HG02763 (cell line): ENCODE data around the gene DALRD3.
A peak's percentile ranks its signal among the peaks of the same experiment; 100 is the strongest.
"Not testable (repeated sequence)": the region's sequence is repeated elsewhere in the genome, so short reads cannot be mapped to it uniquely, and the experiment has no call there.

Experiments used
- ATAC-seq: cut with Tn5 transposase; IDR thresholded peaks from one replicate; pipeline ENCODE4 v1.9.1; 2021; ENCODE audit warnings: mild to moderate bottlenecking, moderate library complexity; ENCODE audit not compliant: unreplicated experiment

DALRD3 gene

DNA sequence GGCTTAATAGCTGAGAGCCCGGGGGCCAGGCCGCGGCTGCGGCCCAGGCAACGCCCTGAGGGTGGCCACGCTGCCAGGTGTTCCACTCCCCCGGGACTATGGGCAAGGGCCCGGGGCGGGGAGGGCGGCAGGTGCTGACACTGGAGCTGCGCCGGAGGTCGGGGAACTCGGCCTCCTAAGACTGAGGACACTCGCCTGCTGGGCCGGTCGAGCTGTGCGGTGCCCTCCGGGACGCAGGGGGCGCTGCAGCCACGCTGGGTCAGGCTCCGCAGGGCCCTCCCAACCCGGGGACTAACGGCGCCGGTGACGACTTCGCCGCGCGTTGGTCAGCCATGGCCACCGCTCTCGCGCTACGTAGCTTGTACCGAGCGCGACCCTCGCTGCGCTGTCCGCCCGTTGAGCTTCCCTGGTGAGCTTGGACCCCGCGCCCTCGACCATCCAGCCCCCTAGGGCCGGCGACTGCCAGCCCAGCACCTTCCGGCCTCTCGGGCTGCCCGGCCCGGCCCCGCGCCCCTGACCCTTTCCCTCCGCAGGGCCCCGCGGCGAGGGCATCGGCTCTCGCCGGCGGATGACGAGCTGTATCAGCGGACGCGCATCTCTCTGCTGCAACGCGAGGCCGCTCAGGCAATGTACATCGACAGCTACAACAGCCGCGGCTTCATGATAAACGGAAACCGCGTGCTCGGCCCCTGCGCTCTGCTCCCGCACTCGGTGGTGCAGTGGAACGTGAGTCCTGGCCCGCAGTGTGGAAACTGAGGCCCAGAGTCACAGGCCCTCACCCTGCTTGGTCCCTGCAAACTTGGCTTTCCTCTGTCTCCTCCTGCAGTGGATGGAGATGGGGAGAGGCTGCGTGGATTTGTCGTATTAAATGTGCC lies 3.7 kb upstream of the DALRD3 start, which contains the start of gene NDUFAF3:
Gene NDUFAF3, plus strand, starts transcription at position 309 of the 875 bp plus-strand sequence. Its CDS starts 24 bp downstream, at position 333.
- peak; percentile 58 for ATAC-seq

DNA sequence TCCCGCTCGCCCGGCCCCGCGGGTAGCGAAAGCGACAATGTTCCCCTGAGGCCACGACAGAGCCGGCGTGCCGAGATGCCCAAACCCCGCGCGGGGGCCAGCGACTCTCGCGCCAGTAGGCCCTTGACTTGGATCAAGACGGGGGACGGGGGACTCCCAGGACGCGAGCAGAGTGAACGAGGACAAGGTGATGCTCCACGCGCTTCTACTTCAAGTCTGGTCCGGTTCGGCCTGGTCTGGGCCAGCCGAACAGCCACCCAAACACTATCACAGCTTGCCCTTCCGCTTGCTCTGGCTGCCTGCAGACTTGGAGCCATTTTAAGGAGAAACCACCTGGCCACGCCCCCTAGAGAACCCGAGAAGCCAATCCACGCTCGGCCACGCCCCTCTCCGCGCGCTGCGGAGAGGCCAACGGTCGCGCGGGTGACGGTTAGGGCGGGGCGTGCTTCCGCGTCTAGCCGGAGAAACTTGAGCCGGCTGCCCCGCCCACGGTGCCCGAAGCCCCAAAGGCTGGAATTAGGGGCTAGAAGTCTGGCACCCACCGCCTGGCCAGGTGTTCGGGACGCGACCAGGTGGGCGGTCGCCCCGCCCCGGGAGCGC lies 2.9 kb upstream of the DALRD3 start:
- peak; percentile 56 for ATAC-seq

DNA sequence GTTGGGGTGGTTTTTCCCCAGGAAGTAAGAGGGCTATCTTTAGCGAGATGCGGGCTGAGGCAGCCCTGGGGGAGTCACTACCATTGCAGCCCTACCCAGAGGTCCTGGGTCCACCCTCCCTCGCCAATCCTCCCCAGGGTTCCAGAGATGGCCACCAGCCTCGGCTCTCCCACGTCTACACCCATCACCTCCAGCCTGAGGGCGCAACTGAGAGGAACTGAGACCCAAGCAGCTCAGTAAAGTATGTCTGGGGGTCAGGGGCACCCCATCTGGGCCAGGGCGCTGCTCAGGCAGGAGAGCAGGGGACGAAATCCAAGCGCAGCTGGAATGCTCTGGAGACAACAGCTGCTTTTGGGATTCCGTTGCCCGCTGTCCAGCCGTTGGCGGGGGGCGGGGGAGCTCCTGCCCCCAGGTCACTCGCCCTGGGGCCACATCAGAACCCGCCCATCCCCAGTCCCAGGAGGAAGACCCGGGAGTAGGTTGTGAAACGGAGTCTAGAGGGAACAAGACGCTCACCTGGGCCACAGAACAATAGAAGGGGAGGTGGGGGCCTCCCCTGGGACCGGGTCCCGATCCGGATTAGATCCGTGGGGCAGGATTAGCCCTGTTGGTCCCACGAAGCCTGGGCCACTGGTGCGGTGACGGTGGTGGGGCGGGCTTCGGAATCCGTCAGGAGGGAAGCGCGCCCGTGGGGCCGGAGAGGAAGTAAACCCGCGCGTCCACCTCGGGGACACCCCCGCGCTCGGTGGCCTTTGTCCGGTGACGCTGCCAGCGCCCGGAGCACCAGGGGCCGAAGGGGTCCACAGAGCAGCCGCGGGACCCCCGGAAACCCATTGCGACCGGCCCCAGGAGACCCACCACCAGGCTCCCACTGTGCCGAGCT lies 2.2 kb upstream of the DALRD3 start:
- peak; percentile 2 for ATAC-seq

DNA sequence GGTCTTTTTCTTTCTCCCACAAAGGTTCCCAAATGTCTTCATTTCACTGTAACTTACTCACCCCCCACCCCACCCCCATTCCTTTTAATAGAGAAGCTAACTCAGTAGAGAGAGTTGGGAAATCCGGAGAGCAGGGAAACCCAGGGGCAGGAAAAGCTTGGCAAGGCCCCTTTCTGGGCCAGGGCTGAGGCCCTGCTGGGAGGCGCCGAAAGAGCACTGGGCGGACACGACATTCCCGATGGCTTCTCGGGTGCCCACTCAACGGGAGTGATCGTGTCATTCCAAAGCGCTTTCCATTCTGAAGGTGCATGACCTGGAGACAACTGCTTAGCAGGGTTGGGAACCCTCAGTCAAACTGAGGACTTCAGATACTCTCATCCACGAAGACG lies 1.6 kb upstream of the DALRD3 start:
- no peak for ATAC-seq

DNA sequence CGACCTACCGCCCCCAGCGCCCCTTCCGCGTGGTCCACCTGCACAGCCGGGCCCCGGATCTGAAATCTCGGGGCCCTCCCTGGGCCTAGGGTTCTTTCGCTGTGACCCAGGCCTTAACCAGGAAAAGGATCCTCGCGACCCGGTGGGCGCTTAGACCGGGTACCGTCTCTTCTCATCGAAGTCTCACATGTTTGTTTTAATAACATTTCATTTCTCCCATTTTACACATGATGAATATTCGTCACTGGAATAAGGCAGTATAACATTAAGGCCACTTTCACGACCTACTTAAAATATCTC lies 277 bp upstream of the DALRD3 start:
- ATAC-seq, result no peak

DNA sequence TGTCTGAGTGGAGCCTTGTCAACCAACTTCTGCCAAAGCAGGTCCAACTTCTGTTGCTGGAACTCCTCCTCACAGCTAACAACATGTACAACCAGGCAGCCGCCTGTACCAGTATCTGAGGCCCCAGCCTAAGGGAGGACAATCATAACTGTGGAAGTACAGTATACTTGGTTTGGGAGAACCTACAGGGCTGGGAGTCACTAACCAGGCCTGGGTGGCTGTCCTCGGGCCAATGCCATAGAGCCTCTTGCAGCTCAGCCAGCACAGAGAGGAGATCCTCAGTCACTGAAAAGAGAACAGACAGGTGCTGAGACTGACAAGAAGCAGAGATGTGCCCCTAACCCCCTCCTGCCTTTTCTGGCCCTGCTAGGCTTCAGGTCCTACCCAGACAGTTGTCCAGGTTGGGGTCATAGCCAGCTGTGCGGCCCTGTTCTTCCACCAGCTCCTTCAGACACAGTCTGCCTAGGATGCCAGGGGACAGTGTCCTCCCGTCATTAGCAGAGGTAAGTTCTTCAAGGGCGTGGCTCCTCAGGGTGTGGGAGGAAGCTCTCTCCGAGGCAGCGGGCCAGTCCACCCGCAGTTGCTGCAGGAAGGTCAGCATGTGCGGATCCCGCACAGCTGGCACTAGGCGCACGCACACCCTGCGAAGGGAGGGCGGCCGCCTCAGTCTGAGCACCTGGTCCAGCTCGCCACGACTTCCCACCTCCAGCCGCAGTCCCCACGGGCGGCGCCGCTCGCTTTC lies 980 bp downstream of the DALRD3 start:
- ATAC-seq, result no peak

DNA sequence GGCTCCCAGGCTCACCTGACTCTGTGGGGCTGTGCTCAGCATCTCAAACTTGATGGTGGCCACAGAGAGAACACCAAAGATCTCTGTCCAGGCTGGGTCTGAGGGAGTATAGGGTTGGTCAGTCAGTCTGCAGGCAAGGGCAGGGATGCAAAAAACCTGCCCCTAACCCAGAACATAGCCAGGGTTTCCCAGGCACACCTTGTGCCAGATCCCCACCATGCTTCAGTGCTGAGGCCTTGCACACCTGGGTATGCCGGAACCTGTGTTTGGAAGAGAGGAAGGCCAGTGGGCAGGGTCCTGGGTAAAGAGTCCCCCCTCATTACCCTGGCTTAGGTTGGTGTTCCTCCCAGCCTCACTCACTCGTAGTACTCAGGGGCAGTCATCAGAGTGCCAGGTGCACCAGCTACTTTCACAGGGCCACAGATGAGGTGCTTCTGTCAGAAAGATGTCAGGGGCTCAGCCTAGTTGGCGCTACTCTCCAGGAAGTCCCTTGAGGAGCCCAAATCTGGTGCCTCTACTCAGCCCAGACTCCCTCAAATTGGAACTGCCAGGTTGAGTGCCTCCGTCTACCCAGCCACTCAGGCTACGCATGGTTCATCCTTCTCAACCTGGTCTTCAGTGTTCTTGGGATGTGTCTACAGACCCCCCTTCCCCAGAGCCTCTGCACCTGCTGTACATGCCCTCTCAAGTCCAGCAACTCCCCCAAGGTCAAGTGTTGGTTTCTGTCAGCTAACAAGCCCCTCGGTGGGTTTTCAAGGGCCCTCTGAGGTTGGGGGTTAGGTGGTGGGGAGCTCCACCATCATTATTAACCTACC lies 1.8 kb downstream of the DALRD3 start:
- no peak for ATAC-seq

DNA sequence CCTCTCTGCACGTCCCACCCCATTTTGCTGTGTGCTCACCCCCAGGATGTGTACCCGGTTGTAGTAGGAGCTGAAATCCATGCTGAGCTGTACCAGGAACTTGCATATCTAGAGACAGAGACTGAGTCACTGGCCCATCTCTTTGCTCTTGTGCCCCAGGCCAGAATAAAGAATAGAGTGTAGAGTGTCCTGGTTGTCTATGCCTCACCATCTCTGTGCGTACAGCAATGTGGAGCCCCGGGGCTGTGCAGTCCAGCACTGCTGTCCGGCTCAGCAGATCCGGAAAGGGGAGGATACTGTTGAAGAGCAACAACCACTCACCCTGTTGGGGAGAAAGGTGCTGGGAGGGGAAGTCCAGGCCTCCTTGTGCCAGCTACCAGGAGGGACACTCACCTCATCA lies 2.6 kb downstream of the DALRD3 start:
- no peak for ATAC-seq

DNA sequence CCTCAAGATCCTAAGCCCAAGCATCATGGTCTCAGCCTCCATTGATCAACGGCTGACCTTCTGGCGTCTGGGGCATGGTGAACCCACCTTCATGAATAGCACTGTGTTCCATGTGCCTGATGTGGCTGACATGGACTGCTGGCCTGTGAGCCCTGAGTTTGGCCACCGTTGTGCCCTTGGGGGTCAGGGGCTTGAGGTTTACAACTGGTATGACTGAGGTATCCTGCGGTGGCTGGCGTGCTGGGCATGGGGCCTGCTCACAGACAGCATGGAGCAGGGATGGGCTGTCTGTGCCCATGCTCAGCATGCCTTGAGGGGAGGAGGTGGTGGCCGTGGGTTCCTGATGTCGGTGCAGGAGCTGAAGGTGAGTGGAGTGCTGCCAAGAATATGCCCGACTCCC lies 3.3 kb downstream of the DALRD3 start:
- ATAC-seq, result no peak

DNA sequence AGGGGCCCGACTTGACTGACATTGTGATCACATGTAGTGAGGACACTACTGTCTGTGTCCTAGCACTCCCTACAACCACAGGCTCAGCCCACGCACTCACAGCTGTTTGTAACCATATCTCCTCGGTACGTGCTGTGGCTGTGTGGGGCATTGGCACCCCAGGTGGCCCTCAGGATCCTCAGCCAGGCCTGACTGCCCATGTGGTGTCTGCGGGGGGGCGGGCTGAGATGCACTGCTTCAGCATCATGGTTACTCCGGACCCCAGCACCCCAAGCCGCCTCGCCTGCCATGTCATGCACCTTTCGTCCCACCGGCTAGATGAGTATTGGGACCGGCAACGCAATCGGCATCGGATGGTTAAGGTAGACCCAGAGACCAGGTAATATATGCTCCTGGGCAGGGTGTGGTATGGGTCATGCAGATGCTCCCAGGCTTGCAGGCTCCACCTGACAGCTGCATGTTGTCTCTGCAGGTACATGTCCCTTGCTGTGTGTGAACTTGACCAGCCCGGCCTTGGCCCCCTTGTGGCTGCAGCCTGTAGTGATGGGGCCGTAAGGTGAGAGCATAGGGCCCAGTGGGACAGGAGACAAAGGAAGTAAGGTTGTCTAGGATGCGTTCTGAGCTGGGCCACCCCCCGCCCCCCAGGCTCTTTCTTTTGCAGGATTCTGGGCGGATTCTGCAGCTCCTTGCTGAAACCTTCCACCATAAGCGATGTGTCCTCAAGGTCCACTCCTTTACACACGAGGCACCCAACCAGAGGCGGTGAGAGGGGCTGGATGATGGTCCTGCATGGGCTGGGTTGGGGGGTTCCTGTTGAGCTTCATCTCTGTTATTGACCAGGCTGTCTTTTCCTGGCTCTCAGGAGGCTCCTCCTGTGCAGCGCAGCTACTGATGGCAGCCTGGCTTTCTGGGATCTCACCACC lies 4.4 kb downstream of the DALRD3 start:
- no peak for ATAC-seq

DNA sequence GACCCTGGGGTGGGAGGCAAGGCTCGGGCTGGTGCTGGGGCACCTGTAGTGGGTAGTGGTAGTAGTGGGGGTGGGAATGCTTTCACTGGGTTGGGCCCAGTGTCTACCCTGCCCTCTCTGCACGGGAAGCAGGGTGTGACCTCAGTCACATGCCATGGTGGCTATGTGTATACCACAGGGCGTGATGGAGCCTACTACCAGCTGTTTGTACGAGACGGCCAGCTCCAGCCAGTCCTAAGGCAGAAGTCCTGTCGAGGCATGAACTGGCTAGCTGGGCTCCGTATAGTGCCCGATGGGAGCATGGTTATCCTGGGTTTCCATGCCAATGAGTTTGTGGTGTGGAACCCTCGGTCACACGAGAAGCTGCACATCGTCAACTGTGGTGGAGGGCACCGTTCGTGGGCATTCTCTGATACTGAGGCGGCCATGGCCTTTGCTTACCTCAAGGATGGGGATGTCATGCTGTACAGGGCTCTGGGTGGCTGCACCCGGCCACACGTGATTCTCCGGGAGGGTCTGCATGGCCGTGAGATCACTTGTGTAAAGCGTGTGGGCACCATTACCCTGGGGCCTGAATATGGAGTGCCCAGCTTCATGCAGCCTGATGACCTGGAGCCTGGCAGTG lies 5.2 kb downstream of the DALRD3 start:
- no peak for ATAC-seq

DNA sequence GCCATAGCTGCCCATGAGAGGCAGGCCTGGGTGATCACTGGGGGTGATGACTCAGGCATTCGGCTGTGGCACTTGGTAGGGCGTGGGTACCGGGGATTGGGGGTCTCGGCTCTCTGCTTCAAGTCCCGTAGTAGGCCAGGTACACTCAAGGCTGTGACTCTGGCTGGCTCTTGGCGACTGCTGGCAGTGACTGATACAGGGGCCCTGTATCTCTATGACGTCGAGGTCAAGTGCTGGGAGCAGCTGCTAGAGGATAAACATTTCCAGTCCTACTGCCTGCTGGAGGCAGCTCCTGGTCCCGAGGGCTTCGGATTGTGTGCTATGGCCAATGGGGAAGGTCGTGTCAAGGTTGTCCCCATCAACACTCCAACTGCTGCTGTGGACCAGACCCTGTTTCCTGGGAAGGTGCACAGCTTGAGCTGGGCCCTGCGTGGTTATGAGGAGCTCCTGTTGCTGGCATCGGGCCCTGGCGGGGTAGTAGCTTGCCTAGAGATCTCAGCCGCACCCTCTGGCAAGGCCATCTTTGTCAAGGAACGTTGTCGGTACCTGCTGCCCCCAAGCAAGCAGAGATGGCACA lies 5.9 kb downstream of the DALRD3 start:
- ATAC-seq, result no peak

DNA sequence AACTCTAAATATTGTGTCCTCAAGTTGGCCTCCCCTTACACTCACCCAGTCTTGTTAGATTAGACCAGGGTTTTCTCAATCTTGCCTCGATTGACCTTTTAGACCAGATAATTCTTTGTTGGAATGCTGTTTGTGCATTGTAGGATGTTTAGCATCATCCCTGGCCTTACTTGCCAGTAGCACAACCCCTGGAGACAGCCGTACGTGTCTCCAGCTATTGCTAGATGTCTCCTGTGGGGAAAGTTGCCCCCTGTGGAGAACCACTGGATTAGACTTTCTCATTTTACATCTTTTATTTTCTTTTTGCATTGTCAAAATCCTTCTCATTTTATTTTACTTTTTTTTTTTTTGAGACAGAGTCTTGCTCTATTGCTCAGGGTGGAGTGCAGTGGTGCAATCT lies 9.0 kb downstream of the DALRD3 start:
- ATAC-seq, result no peak

DNA sequence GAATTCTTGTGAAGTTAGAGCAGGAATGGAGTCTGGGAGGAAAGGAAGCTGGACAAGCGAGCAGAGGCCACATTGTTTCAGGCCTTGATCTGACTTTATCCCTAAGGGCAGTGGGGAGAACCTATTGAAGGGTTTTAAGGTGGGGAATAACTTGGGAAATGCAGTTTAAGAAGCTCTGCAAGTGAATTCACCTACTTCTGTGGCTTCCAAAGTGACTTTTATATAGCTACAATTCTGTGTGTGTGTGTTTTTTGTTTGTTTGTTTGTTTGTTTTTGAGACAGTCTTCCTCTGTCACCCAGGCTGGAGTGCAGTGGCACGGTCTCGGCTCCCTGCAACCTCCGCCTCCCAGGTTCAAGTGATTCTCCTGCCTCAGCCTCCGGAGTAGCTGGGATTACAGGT lies 9.8 kb downstream of the DALRD3 start:
- not testable (repeated sequence) for ATAC-seq

DNA sequence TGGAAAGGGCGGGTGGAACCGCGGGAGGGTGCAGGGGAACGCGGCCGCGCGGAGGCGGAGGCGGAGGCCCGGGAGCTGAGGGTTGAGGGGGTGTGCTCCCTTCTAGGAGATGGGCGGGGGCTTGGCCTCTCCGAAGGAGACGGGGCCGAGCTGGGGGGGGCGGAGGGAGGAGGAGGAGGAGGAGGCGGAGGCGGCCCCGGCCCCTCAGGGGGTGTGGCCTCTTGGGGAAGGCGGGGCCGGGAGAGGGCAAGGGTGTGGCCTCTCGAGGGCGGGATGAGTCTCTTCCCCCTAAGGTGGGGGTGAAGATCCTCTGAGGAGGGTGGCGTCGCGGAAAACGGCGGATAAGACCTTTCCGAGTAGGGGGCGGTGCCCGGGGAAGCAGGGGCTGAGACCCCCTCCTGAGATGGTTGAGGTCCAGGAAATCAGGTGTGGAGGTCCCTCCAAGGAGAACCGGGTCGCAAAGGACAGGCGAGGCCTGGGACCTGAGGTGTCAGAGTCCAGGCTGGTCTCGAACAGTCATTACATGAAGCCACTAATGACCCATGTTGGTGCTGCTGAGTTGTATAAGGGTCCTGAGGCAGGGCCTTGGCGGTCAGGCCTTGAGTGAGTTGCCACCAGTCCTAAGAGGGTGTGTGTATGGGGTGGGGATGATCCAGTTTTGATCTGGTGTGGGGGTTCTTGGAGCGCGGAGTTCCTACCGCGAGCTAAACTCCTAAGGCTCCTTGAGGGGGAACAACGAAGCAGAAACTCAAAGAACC lies 10.4 kb downstream of the DALRD3 start:
- peak; percentile 36 for ATAC-seq

DNA sequence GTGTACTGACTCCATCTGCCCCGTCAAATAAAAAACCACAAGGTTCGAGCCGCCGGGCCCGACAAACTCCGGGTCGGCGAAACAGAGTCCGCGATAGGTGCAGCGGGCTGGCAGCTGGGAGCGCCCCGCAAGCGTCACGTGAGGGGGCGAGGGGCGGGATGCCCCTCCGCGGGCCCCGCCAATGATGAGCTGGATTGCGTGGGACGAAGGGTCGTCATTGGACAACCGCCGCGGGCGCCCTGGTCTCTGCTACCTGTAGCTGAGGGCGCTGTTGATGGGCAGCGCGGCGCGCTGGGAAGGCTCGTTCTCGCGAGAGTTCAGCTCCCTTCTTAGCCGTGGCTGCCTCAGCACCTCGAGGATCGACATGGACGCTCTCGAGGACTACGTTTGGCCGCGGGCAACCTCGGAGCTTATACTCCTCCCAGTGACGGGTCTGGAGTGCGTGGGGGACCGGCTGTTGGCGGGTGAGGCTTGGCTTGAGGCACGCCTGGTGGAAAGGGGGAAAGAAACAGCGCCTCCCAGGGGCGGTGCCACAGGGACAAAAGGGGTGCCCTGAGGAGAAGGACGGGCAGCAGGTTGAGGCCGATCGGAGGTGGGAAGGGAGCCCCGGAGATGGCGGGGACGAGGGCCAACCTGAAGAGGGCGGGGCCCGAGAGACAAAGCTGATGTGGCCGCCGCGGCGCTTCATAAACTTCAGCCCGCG lies 11.2 kb downstream of the DALRD3 start, which contains the start of gene WDR6:
Gene WDR6, plus strand, starts transcription at position 324 of the 703 bp plus-strand sequence. Its CDS starts 41 bp downstream, at position 365.
- peak; percentile 89 for ATAC-seq
